ENCODE data around the gene CHP2.
"Not testable (repeated sequence)": the region's sequence is repeated elsewhere in the genome, so short reads cannot be mapped to it uniquely, and the experiment has no call there.

Gene CHP2

DNA sequence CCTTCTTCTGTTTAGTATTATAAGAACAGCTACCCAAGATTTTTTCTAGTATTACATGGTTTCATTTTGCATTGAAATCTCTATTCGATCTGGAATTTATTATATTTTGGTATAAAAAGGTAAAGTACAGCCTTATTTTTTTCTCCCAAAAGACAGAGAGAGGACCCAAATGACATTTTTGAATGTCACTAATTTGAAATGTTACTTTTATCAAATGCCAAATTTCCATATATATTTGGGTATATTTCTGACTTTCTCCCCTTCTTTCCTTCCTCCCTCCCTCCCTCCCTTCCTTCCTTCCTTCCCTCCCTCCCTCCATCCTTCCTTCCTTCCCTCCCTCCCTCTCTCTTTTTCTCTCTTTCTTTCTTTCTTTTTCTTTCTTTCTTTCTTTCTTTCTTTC, 6.2 kb upstream of the CHP2 start:
- DNase-seq: no peak

GRCh38 chr16:23751053-23751452, 3.8 kb upstream of the CHP2 start:
- not testable (repeated sequence) for DNase-seq

DNA sequence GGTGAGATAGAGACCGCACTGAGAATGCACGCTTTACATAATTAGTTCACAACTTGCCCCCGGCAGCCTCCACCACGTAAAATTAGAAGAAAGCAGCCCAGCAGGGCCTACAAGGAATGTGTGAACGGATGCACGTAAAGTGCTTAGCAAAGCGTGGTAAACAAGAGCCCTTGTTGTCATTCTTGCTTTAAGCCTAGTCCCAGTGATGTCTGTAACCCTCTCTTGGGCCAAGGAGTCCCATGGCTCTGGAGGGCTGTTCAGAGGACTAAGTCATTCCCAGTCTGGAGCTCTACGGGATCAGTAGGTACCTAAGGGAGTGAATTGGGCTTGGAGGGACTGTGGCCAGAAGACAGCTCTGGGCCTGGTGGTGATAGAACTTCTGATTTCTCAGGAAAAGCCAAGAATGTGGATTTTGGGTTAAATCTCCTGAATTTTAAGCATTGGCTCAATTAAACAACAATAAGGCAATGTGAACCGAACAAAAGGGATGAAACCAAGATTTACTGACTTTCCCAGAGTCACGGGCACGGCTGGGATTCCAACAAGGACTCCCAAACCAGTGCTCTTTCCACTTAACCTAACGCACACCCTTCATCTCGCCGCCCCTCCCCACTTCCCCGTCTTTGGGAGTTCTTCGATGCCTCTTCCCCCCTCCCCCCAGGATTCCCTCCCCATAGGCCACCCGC, 775 bp upstream of the CHP2 start:
- DNase-seq: no peak

DNA sequence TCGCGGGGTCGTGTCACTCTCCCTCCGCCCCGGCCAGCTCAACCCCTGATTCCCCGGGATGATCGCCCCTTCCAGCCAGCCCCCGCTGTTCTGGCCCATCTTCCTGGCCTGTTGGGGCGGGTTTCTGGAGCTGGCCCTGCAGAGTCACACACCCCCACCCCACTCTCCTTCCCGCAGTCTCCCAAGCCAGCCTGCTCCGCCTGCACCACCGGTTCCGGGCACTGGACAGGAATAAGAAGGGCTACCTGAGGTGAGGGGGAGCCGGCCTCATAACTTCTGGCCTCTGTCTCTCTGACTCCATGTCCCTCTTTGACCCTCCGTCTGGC, 621 bp downstream of the CHP2 start:
- DNase-seq: no peak

GRCh38 chr16:23757116-23757515, 2.3 kb downstream of the CHP2 start:
- DNase-seq: no peak

GRCh38 chr16:23757937-23758619, 3.3 kb downstream of the CHP2 start:
- DNase-seq: no peak

DNA sequence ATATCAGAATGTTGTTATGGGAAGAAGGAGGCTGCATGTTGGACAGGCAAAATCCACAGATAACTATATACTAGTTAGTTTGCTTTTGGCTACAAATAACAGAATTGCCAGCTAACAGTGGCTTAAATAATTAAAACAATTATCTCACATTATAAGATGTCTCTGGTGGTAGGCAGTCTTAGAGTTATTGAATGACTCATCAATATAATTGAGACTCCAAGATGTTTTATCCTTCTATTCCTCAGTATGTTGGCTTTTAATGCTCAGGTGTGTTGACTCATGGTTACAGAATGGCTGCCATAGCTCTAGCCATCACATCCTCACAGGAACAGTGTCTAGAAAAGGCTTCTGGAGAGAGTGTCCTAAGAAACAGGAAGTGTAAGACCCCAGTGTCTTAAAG, 11.1 kb downstream of the CHP2 start:
- no peak for DNase-seq

DNA sequence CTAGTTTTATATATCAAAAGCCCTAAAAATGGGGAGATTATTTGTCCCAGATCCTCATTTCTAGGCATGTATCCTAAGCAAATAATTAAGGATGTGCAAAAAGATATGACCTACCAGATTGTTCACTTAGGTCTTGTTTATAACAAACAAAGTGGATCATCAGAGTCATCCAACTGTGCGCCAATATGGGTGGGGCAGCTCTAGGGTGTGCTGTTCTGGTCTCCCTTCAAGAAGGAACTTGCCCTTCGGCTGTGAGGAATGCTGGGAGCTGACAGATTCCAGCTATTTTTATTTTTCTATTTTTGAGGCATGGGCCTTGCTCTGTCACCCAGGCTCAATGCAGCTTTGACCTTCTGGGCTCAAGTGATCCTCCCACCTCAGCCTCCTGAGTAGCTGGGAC, 13.8 kb downstream of the CHP2 start:
- DNase-seq: no peak

DNA sequence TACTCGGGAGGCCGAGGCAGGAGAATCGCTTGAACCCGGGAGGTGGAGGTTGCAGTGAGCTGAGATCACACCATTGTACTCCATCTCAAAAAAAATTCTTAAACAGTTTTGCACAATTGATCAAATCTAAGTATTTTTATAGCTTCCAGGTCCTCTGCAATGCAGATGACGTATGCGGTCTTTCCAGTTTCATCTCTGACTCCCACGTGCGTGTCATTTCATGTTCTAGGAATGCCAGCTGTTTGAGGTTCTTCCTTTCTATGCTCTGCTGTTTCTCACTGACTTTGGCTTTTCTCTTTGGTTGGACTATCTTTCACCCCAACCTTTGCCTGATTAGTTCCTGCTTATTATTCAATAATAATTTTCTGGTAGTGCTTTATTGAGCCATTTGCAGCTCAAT, 16.2 kb downstream of the CHP2 start:
- DNase-seq: no peak

- no peak for DNase-seq
These were observed 16.8 kb downstream of the CHP2 start for GRCh38 chr16:23771642-23772041.

DNA sequence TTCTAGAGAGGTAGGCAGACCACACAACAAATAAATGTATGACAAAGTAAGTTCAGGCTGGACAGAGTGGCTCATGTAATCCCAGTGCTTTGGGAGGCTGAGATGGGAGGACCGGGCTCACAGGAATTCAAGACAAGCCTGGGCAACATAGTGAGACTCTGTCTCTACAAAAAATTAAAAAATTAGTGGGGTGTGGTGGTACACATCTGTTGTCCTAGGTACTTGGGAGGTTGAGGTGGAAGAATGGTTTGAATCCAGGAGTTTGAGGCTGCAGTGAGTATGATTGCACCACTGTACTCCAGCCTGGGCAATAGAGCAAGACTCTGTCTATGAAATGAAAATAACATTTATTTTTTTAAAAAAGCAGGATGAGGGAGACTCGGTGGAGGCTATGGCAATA, 18.5 kb downstream of the CHP2 start:
- DNase-seq: no peak

GRCh38 chr16:23781176-23781575, 26.4 kb downstream of the CHP2 start:
- no peak for DNase-seq

- DNase-seq: no peak
These were observed 30.1 kb downstream of the CHP2 start for GRCh38 chr16:23784811-23785447.

DNA sequence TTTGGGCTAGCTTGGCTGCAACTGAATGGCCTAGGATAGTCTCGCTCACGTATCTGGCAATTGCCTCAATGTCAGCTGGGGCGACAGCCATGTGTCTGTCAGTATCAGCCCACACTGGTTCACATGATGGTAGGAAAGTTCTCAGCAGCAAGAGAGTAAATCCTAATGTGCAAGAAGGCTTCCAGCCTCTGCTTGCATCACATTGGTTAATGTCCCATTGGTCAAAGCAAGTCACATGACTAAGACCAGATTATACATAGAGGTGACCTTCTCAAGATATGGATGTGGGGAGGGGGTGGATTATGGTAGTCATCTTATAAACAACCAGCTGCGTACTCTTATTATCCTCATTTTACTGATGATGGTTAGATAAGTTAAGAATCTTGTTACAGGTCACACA, 31.0 kb downstream of the CHP2 start:
- no peak for DNase-seq

- no peak for DNase-seq
These were observed 32.2 kb downstream of the CHP2 start for GRCh38 chr16:23786964-23787561.

DNA sequence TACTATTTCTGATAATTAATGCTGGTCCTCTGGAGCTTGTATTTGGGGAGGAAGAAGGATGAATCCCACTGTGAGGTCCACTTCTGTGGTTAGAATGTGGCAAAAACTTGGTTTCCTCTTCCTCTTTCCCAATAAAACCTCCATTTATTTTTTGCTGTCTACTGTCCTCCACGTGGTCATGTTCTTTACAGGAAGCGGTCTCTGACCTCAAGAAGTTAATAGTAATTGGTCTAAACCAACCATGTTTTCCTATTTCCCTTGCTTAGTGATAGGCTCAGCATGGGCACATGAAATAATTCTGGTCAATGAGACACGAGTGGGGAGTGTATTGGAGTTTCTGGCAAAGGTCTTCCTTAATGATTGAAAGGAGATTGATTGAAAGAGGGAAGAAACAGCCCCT, 33.9 kb downstream of the CHP2 start:
- DNase-seq: no peak

DNA sequence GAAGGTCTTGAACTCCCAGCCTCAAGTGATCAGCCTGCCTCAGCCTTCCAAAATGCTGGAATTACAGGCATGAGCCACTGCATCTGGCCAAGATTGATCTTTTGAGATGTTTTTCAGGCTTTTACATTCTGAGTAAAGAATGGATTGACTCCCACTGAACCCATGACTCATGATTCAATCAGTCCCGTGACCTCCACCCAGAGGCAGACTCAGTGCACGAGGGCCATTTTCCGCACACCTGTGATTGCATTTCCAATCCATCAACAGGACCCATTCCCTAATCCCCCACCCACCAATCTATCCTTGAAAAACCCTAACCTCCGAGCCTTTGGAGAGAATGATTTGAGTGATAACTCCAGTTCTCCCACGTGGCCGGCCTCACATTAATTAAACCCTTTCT, 40.6 kb downstream of the CHP2 start:
- DNase-seq: no peak

DNA sequence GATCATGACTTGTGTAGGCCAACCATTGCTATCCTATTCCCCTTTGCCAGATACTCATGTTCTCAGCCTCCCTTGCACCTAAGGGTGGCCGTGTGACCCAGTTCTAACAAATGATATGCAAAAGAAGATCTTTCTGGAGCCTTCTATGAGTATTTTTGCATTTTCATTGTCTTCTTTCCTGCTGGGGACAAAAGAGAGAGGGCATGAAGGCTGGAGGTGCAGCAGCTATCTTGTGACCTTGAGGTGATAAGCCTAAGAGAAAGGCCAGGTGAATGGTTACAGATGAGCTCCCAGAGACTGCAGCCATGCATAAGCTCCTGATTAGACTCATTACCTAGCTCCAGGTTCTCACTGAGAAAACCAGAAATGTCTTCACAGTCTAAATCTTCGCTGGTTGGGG, 42.1 kb downstream of the CHP2 start:
- DNase-seq: no peak

DNA sequence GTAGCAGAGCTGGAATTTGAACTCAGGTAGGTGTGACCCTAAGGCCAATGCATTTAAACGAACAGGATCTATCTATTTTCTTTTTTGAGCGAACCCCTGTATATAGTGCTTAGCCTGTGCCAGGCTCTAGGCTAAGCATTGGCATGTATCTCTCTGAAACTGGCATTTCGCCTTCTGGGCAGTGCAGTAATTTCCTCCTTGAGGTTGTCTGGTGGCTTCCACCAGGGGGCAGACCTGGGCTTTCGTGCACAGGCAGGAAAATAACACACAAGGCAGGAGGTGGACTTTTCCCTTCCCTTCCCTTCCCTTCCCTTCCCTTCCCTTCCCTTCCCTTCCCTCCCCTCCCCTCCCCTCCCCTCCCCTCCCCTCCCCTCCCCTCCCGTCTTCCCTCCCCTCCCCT, 46.6 kb downstream of the CHP2 start:
- DNase-seq: peak; percentile 21

DNA sequence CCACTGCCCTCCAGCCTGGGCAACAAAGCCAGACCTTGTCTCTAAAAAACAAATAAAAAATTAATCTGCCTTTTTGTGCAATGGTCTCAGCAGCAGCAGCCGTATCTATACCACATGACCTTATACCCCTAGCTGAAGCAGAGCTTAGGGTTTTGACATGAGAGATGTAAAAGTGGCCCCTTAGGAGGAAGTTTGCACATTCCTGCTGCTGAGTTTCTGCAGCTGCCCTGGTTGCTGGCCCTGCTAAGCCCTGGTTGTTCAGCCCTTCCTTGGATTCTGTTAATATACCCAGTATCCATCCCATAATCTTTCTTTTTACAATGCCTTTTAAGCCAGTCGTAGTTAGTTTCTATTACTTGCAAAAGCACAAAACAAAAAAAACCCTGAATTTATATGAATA, 48.0 kb downstream of the CHP2 start:
- no peak for DNase-seq

DNA sequence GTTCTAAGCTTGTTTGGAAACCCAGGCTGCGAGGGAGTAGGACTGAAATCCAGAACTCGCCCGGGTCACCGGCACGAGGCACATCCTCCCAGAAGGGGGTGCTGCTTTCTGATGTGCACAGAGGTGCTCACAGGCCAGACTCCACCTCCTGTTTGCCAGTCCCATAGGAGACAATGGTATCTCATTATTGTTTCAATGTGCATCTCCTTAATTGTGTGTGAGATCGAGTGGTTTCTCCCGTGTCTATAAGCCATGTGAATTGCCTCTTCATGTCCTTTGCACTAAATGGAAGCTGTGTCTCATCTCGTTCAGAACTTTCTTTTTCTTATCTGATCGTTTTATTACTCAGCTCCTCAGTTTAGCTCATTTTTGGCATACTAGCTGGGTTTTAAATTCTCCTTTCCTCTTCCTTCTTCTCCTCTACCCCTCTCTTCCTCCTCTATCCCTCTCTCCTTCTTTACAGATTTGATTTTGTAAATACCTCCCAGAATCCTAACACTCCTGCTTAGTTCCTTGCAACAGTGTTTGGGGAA, 48.8 kb downstream of the CHP2 start:
- DNase-seq: no peak

GRCh38 chr16:23807028-23807427, 52.2 kb downstream of the CHP2 start:
- no peak for DNase-seq
